H1 (cell line): Measurements from ENCODE around the gene SLC27A2. TPM values are rescaled to one million over a fixed set of nuclear protein-coding genes. Genes with fewer than 3 reads are reported as not detected.
"Not testable (repeated sequence)": the region's sequence is repeated elsewhere in the genome, so short reads cannot be mapped to it uniquely, and the experiment has no call there.

Source experiments
- CTCF ChIA-PET: fragments of 300-600 bp; sonication (Branson Sonifier 250); formaldehyde crosslinking; loops from one replicate; lab custom pipeline; 2021; ENCODE audit not compliant: partially characterized antibody; lab: Charles Lee
- POLR2A ChIA-PET: fragments of 300-600 bp; sonication (Branson Sonifier 250); formaldehyde crosslinking; loops from one replicate; lab custom pipeline; 2021; ENCODE audit warnings: inconsistent platforms; ENCODE audit not compliant: partially characterized antibody; lab: Charles Lee
- DNase-seq, 2 experiments: peaks; one replicate each; pipeline versions ENCODE4 v3.0.0 to v3.0.0-alpha.2; 2010 to 2022; ENCODE audit warnings: low spot score in 2 of 2, low read depth in 1 of 2, mixed read lengths in 1 of 2
- FAIRE-seq: peaks from 2 replicates; lab custom pipeline; 2011; peaks lifted over from hg19 to GRCh38; lab: Jason Lieb, UNC
- H2AFZ ChIP-seq: 2 replicates; pipeline ENCODE4 v1.8.1; 2012; ENCODE audit warnings: low read length, inconsistent platforms
- H2AK5ac ChIP-seq: 2 replicates; pipeline ENCODE4 v1.6.1; 2013; ENCODE audit warnings: low read depth, low read length
- H2BK120ac ChIP-seq: replicated peaks from 2 replicates; pipeline ENCODE3; 2013; ENCODE audit warnings: low read depth, low read length, inconsistent platforms
- H2BK12ac ChIP-seq: 2 replicates; pipeline ENCODE4 v1.6.1; 2013; ENCODE audit warnings: low read depth, low read length
- H2BK15ac ChIP-seq: 2 replicates; pipeline ENCODE4 v1.6.1; 2013; ENCODE audit warnings: low read length
- H2BK20ac ChIP-seq: 2 replicates; pipeline ENCODE4 v1.6.1; 2013; ENCODE audit warnings: low read length
- H2BK5ac ChIP-seq: 2 replicates; pipeline ENCODE4 v1.6.1; 2013; ENCODE audit warnings: low read depth, low read length
- H3K14ac ChIP-seq: 2 replicates; pipeline ENCODE4 v1.6.1; 2013; ENCODE audit warnings: inconsistent platforms; ENCODE audit not compliant: insufficient read length
- H3K18ac ChIP-seq: 2 replicates; pipeline ENCODE4 v1.6.1; 2013; ENCODE audit warnings: low read length; ENCODE audit errors: extremely low read depth
- H3K23ac ChIP-seq: 2 replicates; pipeline ENCODE4 v1.6.1; 2013; ENCODE audit warnings: inconsistent platforms; ENCODE audit not compliant: insufficient read length
- H3K23me2 ChIP-seq: 2 replicates; pipeline ENCODE4 v1.6.1; 2013; ENCODE audit warnings: low read depth, low read length
- H3K27ac ChIP-seq: 2 replicates; pipeline ENCODE4 v1.6.1; 2011; ENCODE audit warnings: low read depth, low read length, inconsistent platforms
- H3K27me3 ChIP-seq, 4 experiments: replicated peaks in 1 of 4; 1 replicate in 1 of 4; 2 replicates in 3 of 4; pipeline versions ENCODE4 v1.6.1 to v1.8.1; 2011 to 2013; ENCODE audit warnings: low read length in 3 of 4, mild to moderate bottlenecking in 3 of 4, inconsistent platforms in 2 of 4, mixed read lengths in 2 of 4, moderate library complexity in 1 of 4; ENCODE audit not compliant: control insufficient read depth in 3 of 4, insufficient read depth in 3 of 4; ENCODE audit errors: extremely low read depth in 1 of 4
- H3K36me3 ChIP-seq, 4 experiments: 2 replicates each; pipeline versions ENCODE4 v1.6.1 to v1.8.1; 2011 to 2013; ENCODE audit warnings: mild to moderate bottlenecking in 4 of 4, low read length in 3 of 4, moderate library complexity in 2 of 4, control low read depth in 1 of 4, inconsistent platforms in 1 of 4; ENCODE audit not compliant: insufficient read depth in 4 of 4, control insufficient read depth in 2 of 4
- H3K4ac ChIP-seq: replicated peaks from 2 replicates; pipeline ENCODE3; 2013; ENCODE audit warnings: low read length, low read depth, mixed read lengths, inconsistent platforms; ENCODE audit not compliant: insufficient read length
- H3K4me1 ChIP-seq, 4 experiments: replicated peaks in 1 of 4; 1 replicate in 1 of 4; 2 replicates in 3 of 4; pipeline versions ENCODE4 v1.6.1 to v1.8.1; 2011 to 2013; ENCODE audit warnings: low read length in 3 of 4, inconsistent platforms in 2 of 4, mixed read lengths in 1 of 4; ENCODE audit not compliant: insufficient read depth in 4 of 4, control insufficient read depth in 3 of 4
- H3K4me2 ChIP-seq, 2 experiments: 2 replicates each; pipeline versions ENCODE4 v1.6.1 to v1.8.1; 2011 to 2013; ENCODE audit warnings: low read depth in 2 of 2, low read length in 2 of 2, control low read depth in 1 of 2, inconsistent platforms in 1 of 2, mild to moderate bottlenecking in 1 of 2; ENCODE audit not compliant: insufficient read depth in 1 of 2
- H3K4me3 ChIP-seq, 4 experiments: fragments of 200-600, 300-600 bp in 1 of 4; sonication (generic), shearing (Covaris generic), sonication (Bioruptor Twin) in 1 of 4; 2 replicates each; pipeline versions ENCODE4 v1.5.1 to v1.8.1; 2011 to 2016; ENCODE audit warnings: low read length in 4 of 4, low read depth in 3 of 4, control low read depth in 2 of 4, inconsistent platforms in 2 of 4, mild to moderate bottlenecking in 2 of 4, mixed read lengths in 1 of 4, moderate library complexity in 1 of 4; ENCODE audit not compliant: insufficient read depth in 2 of 4; ENCODE audit errors: extremely low read depth in 1 of 4
- H3K56ac ChIP-seq: replicated peaks from 2 replicates; pipeline ENCODE3; 2013; ENCODE audit warnings: low read depth, mild to moderate bottlenecking, mixed read lengths, low read length, inconsistent platforms; ENCODE audit not compliant: insufficient read length
- H3K79me1 ChIP-seq: 2 replicates; pipeline ENCODE4 v1.6.1; 2013; ENCODE audit warnings: low read depth, low read length, control low read depth
- H3K79me2 ChIP-seq, 2 experiments: 2 replicates each; pipeline versions ENCODE4 v1.6.1 to v1.8.1; 2012 to 2013; ENCODE audit warnings: low read length in 2 of 2, mild to moderate bottlenecking in 2 of 2, inconsistent platforms in 1 of 2; ENCODE audit not compliant: insufficient read depth in 2 of 2, control insufficient read depth in 1 of 2
- H3K9ac ChIP-seq, 4 experiments: replicated peaks in 1 of 4; 1 replicate in 1 of 4; 2 replicates in 3 of 4; pipeline versions ENCODE4 v1.6.1 to v1.8.1; 2011 to 2013; ENCODE audit warnings: low read depth in 3 of 4, low read length in 3 of 4, control low read depth in 2 of 4, mild to moderate bottlenecking in 2 of 4, moderate library complexity in 2 of 4, inconsistent platforms in 1 of 4; ENCODE audit errors: extremely low read depth in 1 of 4
- H3K9me3 ChIP-seq, 2 experiments: 2 replicates each; pipeline versions ENCODE4 v1.6.1 to v1.8.1; 2012 to 2013; ENCODE audit warnings: mild to moderate bottlenecking in 2 of 2, moderate library complexity in 2 of 2, control low read depth in 1 of 2, inconsistent platforms in 1 of 2, low read depth in 1 of 2, low read length in 1 of 2, mixed read lengths in 1 of 2; ENCODE audit not compliant: insufficient read depth in 2 of 2
- H4K20me1 ChIP-seq, 2 experiments: replicated peaks in 1 of 2; 2 replicates each; pipeline versions ENCODE3 to v1.8.1; 2011 to 2013; ENCODE audit warnings: inconsistent platforms in 2 of 2, low read length in 2 of 2, mild to moderate bottlenecking in 1 of 2; ENCODE audit not compliant: insufficient read depth in 2 of 2, control insufficient read depth in 1 of 2
- H4K5ac ChIP-seq: 2 replicates; pipeline ENCODE4 v1.6.1; 2013; ENCODE audit warnings: low read length, low read depth, mixed read lengths, inconsistent platforms; ENCODE audit not compliant: insufficient read length
- H4K8ac ChIP-seq: 2 replicates; pipeline ENCODE4 v1.8.0; 2013; ENCODE audit warnings: mild to moderate bottlenecking, moderate library complexity, low read length, inconsistent platforms; ENCODE audit not compliant: insufficient read depth; ENCODE audit errors: extremely low read depth
- H4K91ac ChIP-seq: replicated peaks from 2 replicates; pipeline ENCODE3; 2013; ENCODE audit warnings: low read length, mixed read lengths, inconsistent platforms; ENCODE audit not compliant: insufficient read length
- WGBS, 2 experiments: shearing (Covaris generic) in 1 of 2; methylation state at CpG; one replicate each; pipeline versions ENCODE4 v1.1.6 to v1.1.7; 2013 to 2015; ENCODE audit warnings: low lambda C conversion rate in 2 of 2, mixed read lengths in 2 of 2, inconsistent platforms in 1 of 2, low coverage in 1 of 2, missing lambda C conversion rate in 1 of 2; ENCODE audit not compliant: insufficient replicate concordance in 2 of 2, insufficient coverage in 1 of 2, insufficient read length in 1 of 2; ENCODE audit errors: extremely low coverage in 1 of 2, missing lambda C conversion rate in 1 of 2; 5-methylcytosine and 5-hydroxymethylcytosine counted together
- polyA plus RNA-seq, 7 experiments: library from polyadenylated mRNA; depleted of rRNA in 3 of 7; stranded (reverse) in 5 of 7; unstranded in 2 of 7; fragments of >200 nt in 5 of 7; fragments of 200-250 nt in 2 of 7; gene quantifications; 1 replicate in 5 of 7; 2 replicates in 1 of 7; 4 replicates in 1 of 7; pipeline versions ENCODE4 v1.2.1 to v1.2.3, GENCODE V29; 2011 to 2013; ENCODE audit warnings: missing spikeins in 2 of 7, mixed read lengths in 2 of 7
- total RNA-seq: library from RNA; stranded (reverse); fragmentation: NEBNext Ultra II Directional; extraction: Animal tissue kit (Norgen Biotek cat#: 25700); gene quantifications from 2 replicates; pipeline ENCODE4 v1.2.1, GENCODE V29; 2021

Gene SLC27A2
- total and polyA plus RNA-seq, 2 of the 8 experiments (the other 6 are each of a cell fraction or from before 2014, with no cell fraction given): 5.6 to 5.8 TPM

DNA sequence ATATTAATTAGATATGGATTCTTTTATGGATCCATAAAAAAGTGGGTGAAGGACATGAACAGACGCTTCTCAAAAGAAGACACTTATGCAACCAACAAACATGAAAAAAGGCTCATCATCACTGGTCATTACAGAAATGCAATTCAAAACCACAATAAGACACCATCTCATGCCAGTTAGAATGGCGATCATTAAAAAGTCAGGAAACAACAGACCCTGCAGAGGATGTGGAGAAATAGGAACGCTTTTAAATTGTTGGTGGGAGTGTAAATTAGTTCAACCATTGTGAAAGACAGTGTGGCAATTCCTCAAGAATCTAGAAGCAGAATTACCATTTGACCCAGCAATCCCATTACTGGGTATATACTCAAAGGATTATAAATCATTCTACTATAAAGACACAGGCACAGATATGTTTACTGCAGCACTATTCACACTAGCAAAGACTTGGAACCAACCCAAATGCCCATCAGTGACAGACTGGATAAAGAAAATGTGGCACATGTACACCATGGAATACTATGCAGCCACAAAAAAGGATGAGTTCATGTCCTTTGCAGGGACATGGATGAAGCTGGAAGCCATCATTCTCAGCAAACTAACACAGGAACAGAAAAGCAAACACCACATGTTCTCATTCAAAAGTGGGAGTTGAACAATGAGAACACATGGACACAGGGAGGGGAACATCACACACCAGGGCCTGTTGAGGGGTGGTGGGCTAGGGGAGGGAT is 49.6 kb upstream of the SLC27A2 start:
- H2AK5ac ChIP-seq, H3K23ac ChIP-seq, H3K4me2 ChIP-seq, CTCF ChIA-PET, H3K9ac ChIP-seq, H4K20me1 ChIP-seq, POLR2A ChIA-PET, H4K5ac ChIP-seq, H4K8ac ChIP-seq, H3K27ac ChIP-seq, H2AFZ ChIP-seq, H4K91ac ChIP-seq, H3K14ac ChIP-seq, H3K27me3 ChIP-seq, H3K4me3 ChIP-seq, H3K4ac ChIP-seq, H3K56ac ChIP-seq, H2BK120ac ChIP-seq, H3K4me1 ChIP-seq, H2BK5ac ChIP-seq, H3K9me3 ChIP-seq, H2BK15ac ChIP-seq, H2BK20ac ChIP-seq, H3K23me2 ChIP-seq, H3K79me2 ChIP-seq, H3K18ac ChIP-seq, FAIRE-seq, H3K79me1 ChIP-seq, H2BK12ac ChIP-seq, DNase-seq, H3K36me3 ChIP-seq: not testable (repeated sequence)
- WGBS, 2 experiments: 88% methylated on average over 3 of the region's 3 CpGs; no CpG with 5 or more reads in 1 of the 2 experiments
